GM21825 (cell line): ENCODE data around the gene APAF1.
A peak's percentile ranks its signal among the peaks of the same experiment; 100 is the strongest.

ENCODE experiments used
- ATAC-seq: cut with Tn5 transposase; IDR thresholded peaks from one replicate; pipeline ENCODE4 v1.9.1; 2021; ENCODE audit warnings: mild to moderate bottlenecking, moderate library complexity; ENCODE audit not compliant: unreplicated experiment

The APAF1 gene

DNA sequence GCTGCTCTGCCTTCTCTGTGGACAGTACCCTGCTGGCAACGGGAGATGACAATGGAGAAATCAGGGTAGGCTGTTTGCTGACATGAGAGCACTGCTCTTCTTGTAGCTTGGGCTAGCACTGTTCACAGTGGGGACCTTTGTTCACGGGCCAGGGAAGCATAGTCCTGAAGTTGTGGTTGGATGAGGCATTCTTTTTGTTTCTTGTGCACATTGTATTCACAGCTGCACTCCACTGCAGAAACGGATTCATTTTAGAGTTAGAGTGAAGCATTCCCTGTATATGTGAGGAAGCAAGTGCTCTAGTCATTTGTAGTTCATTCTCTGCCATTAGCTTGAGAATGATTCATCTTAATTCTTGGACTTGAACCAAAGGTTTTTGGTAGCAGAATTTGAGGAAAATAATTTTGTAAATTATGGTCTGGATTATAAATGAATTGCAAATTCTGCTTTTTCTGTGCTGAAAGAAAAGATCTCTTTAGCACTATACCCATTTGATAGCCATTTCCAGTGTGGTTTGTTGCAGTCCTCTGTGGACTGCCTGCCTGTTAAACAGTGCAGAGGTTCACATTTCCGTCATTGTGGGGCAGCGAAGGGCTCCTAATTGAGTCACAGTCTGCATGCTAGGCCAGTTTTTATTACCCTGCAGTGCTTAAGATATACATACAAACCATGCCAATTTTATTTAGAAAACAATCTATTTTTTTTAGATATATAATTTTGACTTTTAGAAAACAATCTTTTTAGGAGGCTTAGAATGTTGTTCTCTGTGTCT, 80.6 kb downstream of the APAF1 start:
- peak; percentile 82 for ATAC-seq

DNA sequence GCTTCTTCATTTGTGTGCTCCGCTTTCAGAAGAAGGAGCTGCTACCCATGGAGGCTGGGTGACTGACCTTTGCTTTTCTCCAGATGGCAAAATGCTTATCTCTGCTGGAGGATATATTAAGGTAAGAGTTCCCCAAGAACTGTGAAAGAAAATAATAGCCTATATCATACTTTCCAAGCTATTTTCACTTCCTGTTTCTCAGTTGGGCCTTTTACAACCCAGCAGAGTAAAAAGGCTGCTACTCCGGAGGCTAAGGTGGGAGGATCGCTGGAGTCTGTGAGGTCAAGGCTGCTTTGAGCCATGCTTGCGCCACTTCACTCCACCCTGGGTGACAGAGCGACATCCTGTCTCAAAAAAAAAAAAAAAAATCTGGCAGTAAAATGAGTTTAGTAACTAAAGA, 82.1 kb downstream of the APAF1 start:
- no peak for ATAC-seq

DNA sequence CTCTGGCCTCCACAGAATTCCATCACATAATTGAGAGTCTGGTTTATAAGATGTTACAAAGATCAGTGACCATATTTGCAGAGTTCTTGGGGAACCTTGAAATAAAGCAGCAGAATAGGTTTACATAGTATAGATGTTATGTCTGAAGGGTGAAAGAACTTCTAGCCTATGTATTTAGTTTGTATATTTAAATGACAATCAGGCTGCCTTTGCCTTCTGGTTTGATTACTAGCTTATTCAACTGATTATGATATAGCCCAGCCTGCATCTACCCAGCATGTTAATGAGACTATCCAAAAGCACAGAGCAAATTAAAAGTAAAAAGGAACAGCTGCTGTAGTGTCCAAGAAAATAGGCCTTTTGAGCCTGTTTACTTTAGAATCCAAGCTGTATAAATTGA, 85.3 kb downstream of the APAF1 start:
- no peak for ATAC-seq

DNA sequence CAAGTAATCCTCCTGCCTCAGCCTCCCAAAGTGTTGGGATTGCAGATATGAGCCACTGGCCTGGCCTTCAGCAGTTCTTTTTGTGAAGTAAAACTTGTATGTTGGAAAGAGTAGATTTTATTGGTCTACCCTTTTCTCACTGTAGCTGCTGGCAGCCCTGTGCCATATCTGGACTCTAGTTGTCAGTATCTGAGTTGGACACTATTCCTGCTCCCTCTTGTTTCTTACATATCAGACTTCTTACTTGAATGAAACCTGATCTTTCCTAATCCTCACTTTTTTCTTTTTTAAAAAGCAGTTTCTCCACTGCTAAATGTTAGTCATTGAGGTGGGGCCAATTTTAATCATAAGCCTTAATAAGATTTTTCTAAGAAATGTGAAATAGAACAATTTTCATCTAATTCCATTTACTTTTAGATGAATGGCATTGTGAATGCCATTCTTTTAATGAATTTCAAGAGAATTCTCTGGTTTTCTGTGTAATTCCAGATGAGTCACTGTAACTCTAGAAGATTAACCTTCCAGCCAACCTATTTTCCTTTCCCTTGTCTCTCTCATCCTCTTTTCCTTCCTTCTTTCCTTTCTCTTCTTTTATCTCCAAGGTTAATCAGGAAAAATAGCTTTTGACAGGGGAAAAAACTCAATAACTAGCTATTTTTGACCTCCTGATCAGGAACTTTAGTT, 88.7 kb downstream of the APAF1 start:
- no peak for ATAC-seq

DNA sequence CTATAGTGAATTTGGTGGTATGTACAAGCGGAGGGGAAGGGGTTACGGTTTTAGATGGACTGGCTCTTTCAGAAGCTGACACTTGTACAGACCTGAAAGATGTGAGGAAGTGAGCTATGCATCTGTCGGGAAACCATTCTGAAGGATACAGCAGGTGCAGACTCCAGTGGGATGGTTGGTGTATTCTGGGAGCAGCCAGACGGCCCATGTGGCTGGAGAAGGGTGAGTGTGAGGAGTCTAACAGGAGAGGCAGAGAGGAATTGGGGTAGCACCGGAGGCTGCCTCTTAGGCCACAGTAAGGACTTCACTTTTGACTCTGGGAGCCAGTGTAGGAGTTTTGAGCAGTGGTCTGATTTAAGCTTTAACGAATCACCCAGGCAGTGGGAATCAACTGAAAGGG, 90.7 kb downstream of the APAF1 start:
- ATAC-seq = no peak

DNA sequence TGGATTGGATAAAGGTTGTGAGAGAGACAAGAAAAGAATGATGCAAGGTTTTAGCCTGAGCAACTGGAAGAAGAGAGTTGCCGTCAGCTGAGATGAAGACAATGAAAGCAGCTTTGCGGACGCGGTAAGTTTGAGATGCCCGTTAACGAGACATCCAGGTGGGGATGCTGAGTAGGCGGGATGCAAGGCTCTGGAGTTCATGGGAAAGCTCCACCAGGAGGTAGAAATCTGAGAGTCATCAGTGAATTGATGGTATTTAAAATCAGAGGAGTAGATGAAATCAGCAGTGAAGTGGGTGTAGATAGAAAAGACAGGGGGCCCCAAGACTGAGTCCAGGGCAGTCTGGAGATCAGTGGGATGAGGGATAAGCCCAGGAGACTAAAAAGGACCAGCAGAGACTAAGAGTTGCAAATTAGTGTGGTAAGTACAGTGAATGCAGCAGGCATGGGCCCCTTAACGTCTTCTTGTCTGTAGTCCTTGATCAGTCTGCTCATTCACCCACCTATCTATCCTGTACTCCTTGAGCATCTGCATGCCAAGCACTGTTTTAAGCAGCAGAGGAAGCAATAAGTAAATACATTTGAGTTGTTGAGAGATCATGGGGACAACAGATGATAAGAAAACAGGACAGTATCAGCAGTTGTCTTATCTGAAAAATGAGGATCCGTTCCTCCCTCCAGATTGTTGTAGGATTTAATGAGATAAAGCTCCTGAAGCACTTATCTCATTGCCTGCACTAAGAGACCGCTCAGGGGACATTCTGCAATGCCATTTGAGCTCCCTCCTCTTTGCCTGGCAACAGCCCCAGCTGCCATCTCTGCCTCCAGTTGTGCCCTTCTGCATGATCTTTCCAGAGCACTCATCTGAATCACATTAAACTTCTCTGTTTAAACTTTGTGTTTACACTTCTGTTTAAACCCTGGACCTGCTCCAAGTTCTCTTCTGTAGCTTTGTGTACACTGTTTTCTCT, 91.5 kb downstream of the APAF1 start:
- ATAC-seq = no peak

DNA sequence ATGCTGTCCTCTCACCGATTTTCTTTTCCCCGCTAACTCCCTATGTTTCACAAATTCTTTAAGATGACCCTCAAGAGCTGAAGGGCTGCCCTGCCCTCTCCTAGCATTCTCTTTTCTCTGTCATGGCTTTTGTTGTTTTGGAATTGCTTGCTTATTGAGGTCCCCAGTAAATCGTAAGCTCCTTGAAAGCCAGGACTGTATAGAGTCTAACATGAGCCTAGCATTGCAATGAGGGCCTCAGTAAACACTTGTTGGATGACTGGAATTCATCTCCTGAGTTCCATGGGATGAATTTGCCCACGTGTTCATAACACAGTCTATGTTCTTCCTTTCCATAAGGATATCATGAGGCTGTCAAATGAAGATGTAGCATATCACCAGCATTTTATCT, 92.2 kb downstream of the APAF1 start:
- no peak for ATAC-seq

DNA sequence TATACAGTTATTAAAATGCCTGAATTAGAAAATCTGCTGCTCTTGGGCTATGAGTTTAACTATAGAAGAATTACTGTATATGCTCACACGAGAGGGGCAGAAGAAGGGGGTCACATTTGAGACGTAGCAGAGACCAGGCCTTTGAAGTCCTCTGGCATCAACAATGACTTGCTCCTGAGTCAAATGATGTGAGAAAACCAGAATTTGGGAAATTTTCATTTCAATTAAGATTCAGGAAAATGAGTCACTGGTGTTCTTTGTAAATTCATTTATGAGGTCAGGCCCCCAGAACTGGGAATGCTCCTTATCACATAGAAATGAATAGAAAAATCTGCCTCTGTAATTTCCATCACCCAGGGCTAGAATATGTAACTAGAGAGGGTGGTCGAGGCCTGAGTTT, 92.9 kb downstream of the APAF1 start:
- no peak for ATAC-seq

DNA sequence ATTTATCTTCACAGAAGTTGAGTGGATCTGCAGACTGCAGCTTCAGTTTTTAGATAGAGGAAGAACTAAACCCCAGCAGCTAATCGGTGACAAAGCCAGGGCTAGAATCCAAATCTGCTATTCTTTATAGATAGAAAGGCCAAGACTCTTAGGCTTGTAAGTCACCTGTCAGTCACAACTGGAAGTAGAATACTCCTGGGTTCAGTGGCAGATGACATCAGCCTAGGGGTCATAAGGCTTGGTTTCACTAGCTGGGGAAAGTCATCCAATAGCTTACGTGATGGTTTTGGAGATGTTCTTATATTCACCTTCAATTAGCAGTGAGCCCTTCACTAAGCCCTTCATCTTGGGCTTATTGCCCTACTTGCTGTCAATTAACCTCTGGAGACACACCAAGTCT, 93.4 kb downstream of the APAF1 start:
- no peak for ATAC-seq

DNA sequence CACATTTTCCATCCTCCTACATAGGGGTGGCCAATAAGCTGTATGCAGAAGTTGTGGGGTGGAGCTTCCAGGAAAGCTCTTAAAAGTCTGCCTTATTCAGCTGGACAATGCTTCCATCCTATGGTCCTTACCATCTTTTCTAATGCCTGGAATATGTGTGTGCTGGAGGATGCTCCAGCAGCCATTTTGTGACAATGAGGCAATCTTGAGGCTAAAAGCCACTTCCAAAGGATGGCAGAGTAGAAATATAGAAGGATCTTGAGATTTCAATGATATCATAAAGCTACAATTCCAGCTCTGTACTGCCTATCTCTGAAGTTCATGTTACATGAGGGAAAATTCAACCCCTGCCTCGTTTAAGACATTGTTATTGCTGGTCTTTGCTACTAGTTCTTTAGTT, 95.7 kb downstream of the APAF1 start:
- no peak for ATAC-seq

DNA sequence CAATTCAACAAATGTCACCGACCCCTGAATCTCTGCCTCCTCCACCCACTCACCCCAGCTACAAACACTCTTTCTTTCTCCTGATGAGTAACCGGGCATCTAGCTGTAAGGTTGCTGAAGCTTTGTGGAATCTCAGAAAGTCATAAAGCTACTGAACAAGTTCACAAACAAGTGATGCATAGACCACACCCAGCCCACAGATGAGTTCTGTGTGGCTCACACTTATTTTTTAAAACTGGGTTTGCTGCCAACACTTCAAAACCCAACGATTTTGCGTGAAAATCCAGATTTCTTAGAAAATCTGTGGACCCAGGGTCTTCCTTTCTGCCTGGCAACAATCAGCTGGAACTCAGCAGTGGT, 96.1 kb downstream of the APAF1 start:
- no peak for ATAC-seq

DNA sequence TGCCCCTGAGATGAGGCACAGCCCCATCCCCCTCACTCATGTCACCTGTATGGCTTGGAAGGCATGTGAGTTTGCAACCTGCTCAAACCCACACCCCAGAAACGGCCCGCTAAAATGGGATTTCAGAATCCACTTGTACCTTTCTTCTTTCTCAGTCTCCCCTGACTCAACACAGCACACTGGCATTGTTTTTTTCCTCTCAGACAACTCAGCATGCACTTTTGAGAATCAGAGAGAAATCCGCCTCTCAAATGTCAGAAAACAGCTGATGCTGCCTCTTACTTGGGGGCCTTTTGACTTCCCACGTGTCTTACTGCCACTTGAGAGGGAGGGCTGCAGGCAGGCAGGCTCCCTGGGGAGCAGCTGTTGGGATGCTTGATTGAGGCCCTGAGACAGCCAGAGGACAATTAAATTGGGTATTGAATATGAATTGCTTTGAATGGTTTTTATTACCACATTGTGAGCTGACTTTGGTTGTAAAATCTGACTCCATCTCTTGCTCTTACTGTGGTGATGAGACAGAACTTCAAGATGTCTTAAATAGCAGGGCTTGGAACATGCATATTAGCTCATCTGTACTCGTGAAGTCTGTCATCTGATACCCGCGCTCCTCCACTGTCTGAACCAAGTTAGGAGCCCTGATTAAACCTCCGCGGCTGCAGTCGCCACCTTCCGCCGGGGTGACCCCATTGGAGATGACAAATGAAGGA, 96.6 kb downstream of the APAF1 start:
- no peak for ATAC-seq

DNA sequence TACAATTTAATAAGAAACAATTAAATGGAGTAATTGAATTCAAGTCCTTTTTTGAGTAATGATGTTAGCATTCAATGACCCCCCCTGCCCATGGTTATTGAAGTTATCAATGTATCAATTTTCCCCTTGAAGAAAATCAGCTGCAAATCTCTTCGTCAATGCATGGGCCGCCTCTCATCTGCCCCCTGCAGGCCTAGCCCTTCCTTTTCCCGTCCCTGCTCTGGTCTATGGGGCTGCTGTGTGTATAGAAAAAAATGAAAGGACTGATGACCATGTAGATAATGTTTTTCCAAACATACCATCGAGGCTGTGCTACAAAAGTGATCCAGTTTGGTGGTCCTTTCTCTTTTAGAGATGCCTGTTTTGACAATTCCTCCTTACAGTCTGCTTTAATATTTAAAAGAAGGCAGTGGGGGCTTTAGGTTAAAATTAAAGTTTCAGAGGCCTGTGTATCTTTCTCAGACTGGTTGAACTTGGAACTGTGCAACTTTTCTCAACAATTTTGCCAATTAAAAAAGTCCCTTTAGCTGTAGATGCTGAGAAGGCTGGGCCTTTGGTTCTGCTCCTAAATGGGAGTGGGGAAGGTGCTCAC, 98.4 kb downstream of the APAF1 start:
- ATAC-seq = no peak

DNA sequence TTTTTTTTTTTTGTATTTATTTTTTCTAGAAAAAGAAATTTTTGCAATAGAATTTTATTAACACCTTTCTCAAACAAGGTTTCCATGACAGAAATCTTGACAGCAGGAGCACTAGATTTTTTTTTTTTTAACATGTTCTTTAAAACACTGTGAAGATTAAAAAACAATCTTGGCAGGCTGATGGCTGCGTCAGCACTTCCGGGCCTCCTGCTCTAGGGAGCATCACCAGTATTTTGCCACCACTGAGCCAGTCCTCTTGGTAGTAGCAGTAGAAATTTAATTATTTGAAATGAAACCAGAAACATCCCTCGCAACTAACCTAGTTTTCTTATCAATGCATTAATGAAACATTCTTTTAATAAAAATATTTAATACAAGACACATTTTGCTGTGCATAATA, 99.6 kb downstream of the APAF1 start:
- no peak for ATAC-seq

DNA sequence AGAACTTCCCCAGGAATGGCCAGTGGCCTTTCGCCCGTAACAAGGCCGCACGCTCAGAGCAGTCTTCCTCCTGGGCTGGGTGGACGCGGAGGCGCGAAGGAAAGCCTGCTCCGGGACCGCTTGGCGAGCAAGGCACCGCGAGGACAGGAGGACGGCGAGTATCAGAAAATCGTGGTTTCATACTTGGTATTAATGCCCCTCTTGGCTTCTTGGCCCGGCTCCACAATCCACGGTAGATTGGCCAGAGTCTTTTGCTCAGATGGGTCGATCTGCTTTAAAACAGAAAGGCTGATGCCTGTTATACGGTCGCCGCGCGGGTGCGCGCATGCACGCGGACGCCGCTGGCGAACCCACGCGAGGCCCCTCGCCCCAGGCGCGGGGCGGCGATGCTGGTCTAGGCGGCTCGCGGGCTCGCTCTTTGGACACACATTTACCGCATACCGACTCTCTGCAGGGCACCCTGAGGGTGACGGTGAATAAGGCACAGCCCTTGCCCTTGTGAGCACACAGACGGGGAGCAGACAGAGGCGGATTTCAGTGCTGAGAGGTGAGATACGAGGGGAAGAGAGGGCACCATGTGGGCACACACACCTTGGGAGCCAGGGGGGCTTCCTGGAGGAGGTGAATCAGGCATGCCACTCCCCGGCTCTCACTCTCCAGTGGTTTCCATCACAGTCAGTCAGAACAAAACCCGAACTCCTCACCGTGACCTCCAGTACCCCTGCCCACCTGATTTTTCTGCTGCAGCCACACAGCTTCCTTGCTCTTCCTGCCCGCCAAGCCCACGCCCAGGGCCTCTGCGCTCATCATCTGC, 100.7 kb downstream of the APAF1 start:
- peak; percentile 38 for ATAC-seq

DNA sequence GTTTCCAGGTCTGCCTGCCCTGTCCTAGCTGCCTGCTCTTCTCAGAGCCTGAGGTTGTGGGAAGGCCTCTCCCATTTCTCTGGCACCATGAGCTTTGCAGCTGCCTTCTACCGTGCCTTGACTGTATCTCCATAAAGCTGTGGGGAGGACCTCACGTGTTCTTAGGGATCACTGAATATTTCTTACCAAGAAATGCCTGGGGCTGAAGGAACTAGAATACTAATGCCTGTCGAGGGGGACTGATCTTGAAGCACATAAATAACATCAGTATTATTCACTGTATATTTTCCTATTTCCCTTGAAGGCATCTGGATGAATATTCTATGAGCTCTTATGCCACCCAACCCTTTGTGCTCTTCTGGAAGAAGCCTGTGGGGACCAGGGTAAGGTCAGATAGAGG, 103.4 kb downstream of the APAF1 start:
- ATAC-seq = no peak

DNA sequence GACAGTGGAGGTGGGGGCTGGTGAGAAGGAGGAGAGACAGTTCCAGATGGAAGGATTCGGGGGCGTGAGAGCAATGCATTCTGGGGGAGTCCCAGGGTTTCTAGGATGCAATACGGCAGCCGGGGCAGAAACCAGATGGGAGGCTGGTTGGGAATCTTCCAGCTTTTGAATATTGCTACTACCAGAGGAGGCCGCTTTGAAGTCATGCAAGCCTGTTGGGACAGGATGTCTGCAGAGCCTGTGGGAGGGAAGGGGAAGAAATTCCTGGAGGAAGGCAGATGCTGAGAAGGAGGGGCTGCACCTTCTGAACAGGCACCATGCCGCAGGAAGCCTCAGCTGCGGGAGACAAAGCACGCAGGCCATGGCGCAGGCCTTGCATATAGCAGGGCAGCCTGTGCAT, 105.4 kb downstream of the APAF1 start:
- no peak for ATAC-seq

DNA sequence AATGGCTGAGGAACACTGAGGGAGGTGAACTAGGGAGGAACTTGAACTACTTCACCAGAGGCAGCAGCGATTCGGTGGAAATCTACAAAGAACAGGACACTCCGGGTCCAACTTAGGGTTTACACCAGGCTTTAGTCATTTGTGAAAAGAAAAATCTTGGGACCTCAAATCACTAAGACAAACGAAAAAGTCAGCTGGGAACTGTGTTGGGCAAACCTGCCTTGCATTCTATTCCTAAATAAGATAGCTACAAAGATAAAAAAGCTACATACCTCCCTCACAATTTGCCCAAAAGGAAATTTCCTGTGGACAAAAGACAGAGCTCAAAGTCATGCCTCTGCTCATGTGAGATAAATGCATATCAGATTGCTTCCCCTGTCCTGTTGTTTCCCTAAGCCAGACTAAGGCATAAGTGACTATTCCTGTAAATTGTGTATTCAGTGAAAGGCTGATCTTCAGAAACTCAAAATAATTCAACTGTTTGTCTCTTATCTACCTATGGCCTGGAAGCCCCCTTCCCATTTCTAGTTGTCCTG, 106.6 kb downstream of the APAF1 start:
- ATAC-seq = no peak

DNA sequence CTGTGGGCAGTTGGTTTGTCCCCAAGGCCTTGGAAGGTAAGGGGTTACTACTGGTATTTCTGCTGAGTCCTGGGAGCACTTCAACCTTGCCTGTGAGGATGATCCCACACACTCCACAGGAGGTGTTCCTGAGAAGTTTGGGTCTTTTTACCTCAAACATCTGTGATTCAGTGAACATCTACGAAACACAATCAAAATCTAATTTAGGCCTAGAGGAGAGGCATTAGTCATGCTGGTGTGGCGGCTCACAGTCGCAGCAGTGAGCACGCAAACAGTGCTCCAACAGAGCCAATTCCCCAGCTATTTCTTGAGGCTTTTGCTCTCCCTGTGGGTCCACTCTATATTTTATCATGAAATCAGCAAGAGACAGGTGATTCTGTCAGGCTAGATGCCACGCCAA, 107.6 kb downstream of the APAF1 start:
- no peak for ATAC-seq

DNA sequence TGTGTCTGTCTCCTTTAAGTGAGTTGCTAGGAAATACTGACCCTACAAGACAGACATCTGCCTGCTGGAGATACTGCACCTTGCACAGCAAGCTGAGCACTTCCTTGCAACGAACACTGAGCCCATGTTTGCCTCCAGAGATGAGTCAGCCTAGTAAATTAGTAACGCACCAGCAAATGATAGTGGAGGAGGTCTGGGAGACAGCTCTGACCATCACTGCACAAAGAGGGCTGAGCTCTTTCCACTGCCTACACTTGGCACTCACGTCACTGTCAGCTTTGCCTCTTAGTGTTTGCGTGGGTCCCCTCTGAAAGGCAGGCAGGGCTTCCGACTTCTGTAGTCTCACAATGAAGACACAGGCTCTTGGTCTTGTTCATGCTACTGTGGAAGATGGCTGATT, 109.0 kb downstream of the APAF1 start:
- ATAC-seq = peak; percentile 100
